Nasal cavity respiratory epithelium epithelial cell of viscerocranial mucosa (primary cell): ENCODE results near the gene MYO1E. TPM values are rescaled to one million over a fixed set of nuclear protein-coding genes. Genes with fewer than 3 reads are reported as not detected.

Experiments
- total RNA-seq: library from RNA; depleted of rRNA; stranded (reverse); fragments of >200 nt; gene quantifications from 2 replicates; pipeline ENCODE4 v1.2.3, GENCODE V29; 2014

MYO1E gene
- 74.5 and 192 TPM in 2 replicates for total RNA-seq

GRCh38 chr15:59372352-59373211, at the start of gene MYO1E:
Gene MYO1E (minus strand): TSS chr15:59372871. CDS start chr15:59372500, 371 bp downstream.

DNA sequence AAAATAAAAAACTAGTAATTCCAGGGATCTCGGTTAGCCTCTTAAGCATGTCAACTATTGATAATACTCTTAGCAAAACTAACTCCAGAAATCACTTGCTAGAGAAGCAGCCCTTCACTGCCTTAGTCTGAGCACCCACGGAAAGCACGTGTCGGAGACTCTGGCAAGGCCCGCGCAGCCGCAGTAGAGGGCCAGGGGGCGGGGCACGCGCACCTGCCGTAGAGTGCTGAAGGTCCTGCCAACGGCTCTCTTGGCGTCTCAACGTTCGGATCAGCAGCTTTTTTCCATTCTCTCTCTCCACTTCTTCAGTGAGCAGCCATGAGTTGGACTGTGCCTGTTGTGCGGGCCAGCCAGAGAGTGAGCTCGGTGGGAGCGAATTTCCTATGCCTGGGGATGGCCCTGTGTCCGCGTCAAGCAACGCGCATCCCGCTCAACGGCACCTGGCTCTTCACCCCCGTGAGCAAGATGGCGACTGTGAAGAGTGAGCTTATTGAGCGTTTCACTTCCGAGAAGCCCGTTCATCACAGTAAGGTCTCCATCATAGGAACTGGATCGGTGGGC, 166.0 kb downstream of the MYO1E start, which contains the start of gene LDHAL6B:
LDHAL6B (plus strand) TSS at position 221 of the 561 bp plus-strand sequence; CDS start at position 319, 98 bp downstream.

DNA sequence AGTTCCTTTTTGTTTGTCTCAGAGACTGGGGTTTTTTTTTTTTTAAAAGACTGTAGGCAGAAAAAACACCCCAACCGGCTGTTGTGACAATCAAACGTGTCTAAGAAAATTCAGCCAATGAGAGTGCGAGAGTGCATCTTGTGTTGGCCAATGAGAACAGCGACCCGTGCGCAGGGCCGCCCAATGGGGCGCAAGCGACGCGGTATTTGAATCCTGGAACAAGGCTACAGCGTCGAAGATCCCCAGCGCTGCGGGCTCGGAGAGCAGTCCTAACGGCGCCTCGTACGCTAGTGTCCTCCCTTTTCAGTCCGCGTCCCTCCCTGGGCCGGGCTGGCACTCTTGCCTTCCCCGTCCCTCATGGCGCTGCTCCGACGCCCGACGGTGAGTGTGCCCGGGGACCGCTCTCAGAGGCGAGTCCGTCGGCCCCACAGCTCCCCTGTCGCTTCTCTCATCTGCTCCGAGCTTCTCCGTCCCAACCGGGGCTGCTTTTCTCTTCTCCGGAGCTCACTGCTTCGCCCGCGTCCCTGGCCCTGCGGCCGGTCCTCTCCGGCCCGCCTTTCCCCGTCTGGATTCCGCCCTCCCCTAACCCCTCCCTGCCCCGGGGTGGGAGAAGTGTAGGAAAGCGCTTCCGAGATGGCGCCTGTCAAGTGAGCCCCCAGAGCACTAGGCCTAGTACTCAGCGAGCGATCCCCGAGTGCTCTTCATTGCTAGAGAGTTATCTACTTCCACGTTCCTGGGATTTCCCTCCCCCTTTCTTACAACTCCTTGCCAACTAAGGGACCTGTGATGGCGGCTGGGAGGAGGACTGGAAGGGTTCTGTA, 267.5 kb downstream of the MYO1E start, which contains the start of gene CCNB2:
CCNB2 (plus strand) TSS at position 235 of the 821 bp plus-strand sequence; CDS start at position 358, 123 bp downstream.

Other genes starting within 250 kb of the MYO1E start
- gene LDHAL6B, start 166.0 kb downstream of the MYO1E start, total RNA-seq, result not detected in 2 replicates
- 0.34 and 1.2 TPM in 2 replicates for gene FAM81A, start 65.3 kb upstream of the MYO1E start, total RNA-seq
- gene GCNT3, start 238.9 kb upstream of the MYO1E start, total RNA-seq, result 3.4 and 13.5 TPM in 2 replicates